ENCODE data around the gene CD2AP.

DNA sequence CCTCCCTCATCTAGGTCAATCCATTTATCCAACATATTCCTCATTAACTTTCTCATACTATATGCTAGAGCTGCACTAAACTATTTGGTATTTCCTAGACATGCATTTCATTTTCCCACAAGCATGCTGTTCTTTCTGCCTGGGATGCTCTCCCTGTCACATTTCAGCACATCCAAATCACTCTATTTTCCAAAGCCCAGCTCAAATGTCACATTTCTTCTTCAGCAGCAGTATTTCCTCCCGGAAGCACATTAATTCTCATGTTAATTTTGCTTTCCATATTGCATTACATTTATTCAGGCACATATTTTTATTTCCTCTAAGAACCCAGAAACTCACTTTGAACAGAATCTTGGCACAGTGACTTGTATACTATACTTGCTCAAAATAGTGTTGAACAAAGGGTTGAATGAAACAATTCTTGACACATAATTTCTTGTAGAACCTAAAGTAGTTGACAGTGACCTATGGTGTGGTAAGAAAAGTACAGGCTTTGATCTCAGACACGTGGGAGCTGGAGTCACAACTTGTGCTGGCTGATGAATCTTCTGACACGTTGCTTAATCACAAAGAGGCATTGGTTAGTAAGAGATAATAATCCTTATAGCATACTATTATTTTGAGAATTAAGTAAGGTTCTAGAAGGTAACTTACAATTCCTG, 30.8 kb upstream of the CD2AP start:
- TF ChIP-seq, protein P1, sequence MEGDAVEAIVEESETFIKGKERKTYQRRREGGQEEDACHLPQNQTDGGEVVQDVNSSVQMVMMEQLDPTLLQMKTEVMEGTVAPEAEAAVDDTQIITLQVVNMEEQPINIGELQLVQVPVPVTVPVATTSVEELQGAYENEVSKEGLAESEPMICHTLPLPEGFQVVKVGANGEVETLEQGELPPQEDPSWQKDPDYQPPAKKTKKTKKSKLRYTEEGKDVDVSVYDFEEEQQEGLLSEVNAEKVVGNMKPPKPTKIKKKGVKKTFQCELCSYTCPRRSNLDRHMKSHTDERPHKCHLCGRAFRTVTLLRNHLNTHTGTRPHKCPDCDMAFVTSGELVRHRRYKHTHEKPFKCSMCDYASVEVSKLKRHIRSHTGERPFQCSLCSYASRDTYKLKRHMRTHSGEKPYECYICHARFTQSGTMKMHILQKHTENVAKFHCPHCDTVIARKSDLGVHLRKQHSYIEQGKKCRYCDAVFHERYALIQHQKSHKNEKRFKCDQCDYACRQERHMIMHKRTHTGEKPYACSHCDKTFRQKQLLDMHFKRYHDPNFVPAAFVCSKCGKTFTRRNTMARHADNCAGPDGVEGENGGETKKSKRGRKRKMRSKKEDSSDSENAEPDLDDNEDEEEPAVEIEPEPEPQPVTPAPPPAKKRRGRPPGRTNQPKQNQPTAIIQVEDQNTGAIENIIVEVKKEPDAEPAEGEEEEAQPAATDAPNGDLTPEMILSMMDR (IDR thresholded peaks at IDR 0.05; ENCODE audit: poor library complexity): no peak
- TF ChIP-seq EZH2 (IDR thresholded peaks at IDR 0.05; ENCODE audit: borderline replicate concordance) (no peak), EZH2phosphoT487 (IDR thresholded peaks at IDR 0.05; ENCODE audit: low read depth, severe bottlenecking, unreplicated experiment) (no peak)
